ENCODE results near the gene ZG16. TPM values are rescaled to one million over a fixed set of nuclear protein-coding genes. Genes with fewer than 3 reads are reported as not detected.
"Not testable (repeated sequence)": the region's sequence is repeated elsewhere in the genome, so short reads cannot be mapped to it uniquely, and the experiment has no call there.

ZG16 gene, protein sequence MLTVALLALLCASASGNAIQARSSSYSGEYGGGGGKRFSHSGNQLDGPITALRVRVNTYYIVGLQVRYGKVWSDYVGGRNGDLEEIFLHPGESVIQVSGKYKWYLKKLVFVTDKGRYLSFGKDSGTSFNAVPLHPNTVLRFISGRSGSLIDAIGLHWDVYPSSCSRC
- 1 to 10 TPM in 4 of 6 experiments, under 1 TPM in 2; 0.06 to 3.1 (median 1.1) TPM for total RNA-seq
- long read RNA-seq, partial matches to known transcripts = 0 of 8 reads
- long read RNA-seq, other reads (novel, unspliced or antisense) = 8 of 8 reads

DNA sequence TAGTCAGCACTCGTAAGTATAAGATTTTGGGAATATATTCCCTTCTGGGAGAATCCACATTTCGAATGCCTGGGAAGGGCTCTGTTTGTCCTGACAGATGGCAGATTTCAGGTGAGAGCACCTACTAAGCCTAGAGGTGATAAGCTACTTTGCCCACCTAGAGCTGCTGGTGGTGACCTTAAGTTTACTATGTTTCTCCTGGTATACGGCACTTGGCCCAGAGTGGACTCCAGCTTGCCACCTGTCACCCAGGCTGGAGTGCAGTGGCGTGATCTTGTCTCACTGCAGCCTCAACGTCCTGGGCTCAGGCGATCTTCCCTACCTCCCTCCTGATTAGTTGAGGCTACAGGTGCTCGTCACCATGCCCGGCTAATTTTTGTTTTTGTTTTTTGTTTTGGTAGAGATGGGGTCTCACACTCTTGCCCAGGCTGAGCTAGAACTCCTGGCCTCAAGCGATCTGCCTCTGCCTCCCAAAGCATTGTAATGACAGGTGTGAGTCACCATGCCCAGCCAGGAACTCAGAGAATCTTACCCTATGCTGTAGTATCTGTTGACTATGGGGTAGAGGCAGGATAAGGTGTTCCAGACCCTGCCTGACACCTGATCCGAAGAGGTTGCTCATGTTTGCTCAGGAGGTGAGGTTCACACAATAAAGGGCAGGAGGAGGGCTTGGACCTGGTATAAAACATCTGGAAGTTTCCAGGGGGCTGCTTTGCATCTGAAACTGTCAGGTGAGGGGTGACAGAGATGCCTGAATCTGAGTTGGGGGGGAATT lies at the start of gene ZG16:
ZG16 (plus strand) TSS at position 681 of the 775 bp plus-strand sequence. CDS start 1,011 bp downstream, outside the sequence.
- ATAC-seq (no peak), DNase-seq (no peak)
- H3K4me1 ChIP-seq = peaks cover 0 to 5% (median 0%) of the 10 kb centered on the region in 4 donors
- H3K4me3 ChIP-seq = no peak within 1 kb of the TSS
- H3K27ac ChIP-seq = no peak within 1 kb of the TSS
- H3K9me3 ChIP-seq = no peaks in the 10 kb centered on the region
- no peaks in the 10 kb centered on the region for H3K36me3 ChIP-seq
- WGBS (ENCODE audit: insufficient coverage, low coverage, low lambda C conversion rate, missing lambda C conversion rate) = 73% methylated on average over 9 of the region's 10 CpGs
- TF ChIP-seq, protein P1, sequence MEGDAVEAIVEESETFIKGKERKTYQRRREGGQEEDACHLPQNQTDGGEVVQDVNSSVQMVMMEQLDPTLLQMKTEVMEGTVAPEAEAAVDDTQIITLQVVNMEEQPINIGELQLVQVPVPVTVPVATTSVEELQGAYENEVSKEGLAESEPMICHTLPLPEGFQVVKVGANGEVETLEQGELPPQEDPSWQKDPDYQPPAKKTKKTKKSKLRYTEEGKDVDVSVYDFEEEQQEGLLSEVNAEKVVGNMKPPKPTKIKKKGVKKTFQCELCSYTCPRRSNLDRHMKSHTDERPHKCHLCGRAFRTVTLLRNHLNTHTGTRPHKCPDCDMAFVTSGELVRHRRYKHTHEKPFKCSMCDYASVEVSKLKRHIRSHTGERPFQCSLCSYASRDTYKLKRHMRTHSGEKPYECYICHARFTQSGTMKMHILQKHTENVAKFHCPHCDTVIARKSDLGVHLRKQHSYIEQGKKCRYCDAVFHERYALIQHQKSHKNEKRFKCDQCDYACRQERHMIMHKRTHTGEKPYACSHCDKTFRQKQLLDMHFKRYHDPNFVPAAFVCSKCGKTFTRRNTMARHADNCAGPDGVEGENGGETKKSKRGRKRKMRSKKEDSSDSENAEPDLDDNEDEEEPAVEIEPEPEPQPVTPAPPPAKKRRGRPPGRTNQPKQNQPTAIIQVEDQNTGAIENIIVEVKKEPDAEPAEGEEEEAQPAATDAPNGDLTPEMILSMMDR (IDR thresholded peaks at IDR 0.05) = no peak
- TF ChIP-seq POLR2A (IDR thresholded peaks at IDR 0.05) = no peak
- intact Hi-C loops (cut with DNase I) = no loop called here
- no peaks in the 10 kb centered on the region for H3K27me3 ChIP-seq

- no peaks in the 10 kb centered on the region for H3K27me3 ChIP-seq
- TF ChIP-seq POLR2A (IDR thresholded peaks at IDR 0.05) = no peak
- TF ChIP-seq, protein P1 (IDR thresholded peaks at IDR 0.05) = peak; percentile 59 to 71 (median 66)
- ATAC-seq (peak; percentile 87 to 95 (median 94)), DNase-seq (no peak)
- H3K4me1 ChIP-seq = no peaks in the 10 kb centered on the region
- 27% methylated on average over 6 of the region's 6 CpGs for WGBS (ENCODE audit: insufficient coverage, low coverage, low lambda C conversion rate, missing lambda C conversion rate)
- H3K4me3 ChIP-seq = no peak overlapping the region
- intact Hi-C loops (cut with DNase I) = no loop called here
- no peaks in the 10 kb centered on the region for H3K36me3 ChIP-seq
- no peaks in the 10 kb centered on the region for H3K9me3 ChIP-seq
- H3K27ac ChIP-seq = no peak overlapping the region
Observed at GRCh38 chr16:29729116-29729521, 48.9 kb upstream of the ZG16 start.

GRCh38 chr16:29730649-29731048 lies 47.4 kb upstream of the ZG16 start:
- Histone ChIP-seq H3K27me3 (no peaks in the 10 kb centered on the region), H3K4me3 (no peak overlapping the region), H3K4me1 (no peaks in the 10 kb centered on the region), H3K36me3 (no peaks in the 10 kb centered on the region), H3K27ac (no peak overlapping the region), H3K9me3 (no peaks in the 10 kb centered on the region)
- DNase-seq (no peak), ATAC-seq (no peak)
- 57% methylated on average over 7 of the region's 7 CpGs for WGBS (ENCODE audit: insufficient coverage, low coverage, low lambda C conversion rate, missing lambda C conversion rate)
- TF ChIP-seq, protein P1 (IDR thresholded peaks at IDR 0.05) = no peak
- no peak for TF ChIP-seq POLR2A (IDR thresholded peaks at IDR 0.05)
- intact Hi-C loops (cut with DNase I) = no loop called here

DNA sequence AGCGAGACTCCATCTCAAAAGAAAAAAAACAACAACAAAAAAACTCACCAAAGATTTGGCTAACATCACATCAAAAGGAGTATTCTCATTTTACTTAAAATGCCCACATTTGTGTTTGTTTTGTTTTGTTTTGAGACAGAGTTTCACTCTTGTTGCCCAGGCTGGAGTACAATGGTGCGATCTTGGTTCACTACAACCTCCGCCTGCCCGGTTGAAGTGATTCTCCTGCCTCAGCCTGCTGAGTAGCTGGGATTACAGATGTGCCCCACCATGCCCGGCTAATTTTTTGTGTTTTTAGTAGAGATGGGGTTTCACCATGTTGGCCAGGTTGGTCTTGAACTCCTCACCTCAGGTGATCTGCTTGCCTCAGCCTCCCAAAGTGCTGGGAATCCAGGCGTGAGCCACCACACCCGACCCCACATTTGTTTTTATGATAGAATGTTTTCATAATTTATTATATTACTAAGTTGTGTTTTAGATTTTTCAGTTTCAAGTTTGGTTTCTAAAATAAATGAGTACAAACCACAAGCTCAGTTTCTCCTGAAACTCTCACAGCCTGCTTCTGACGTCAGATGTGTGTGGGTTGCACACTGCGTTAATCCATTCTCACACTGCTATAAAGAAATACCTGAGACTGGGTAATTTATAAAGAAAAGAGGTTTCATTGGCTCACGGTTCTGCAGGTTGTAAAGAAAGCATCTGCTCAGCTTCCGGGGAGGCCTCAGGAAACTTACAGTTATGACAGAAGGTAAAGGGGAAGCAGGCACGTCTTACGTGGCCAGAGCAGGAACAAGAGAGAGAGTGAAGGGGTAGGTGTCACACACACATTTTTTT lies 46.1 kb upstream of the ZG16 start:
- H3K4me1 ChIP-seq; H3K9me3 ChIP-seq; H3K27me3 ChIP-seq; H3K36me3 ChIP-seq; H3K4me3 ChIP-seq; intact Hi-C loops (cut with DNase I); ATAC-seq; DNase-seq; H3K27ac ChIP-seq: not testable (repeated sequence)
- WGBS (ENCODE audit: insufficient coverage, low coverage, low lambda C conversion rate, missing lambda C conversion rate) = 64% methylated on average over 13 of the region's 13 CpGs

Measured in right lobe of liver (tissue), 6 donors.